Activated CD4-positive, alpha-beta memory T cell treated with anti-CD3 and anti-CD28 coated beads, Interleukin-2, amount 10 ng/mL, durations not matched to agents 7 days and 5 days (primary cell): ENCODE results near the gene LDLRAD4. TPM values are rescaled to one million over a fixed set of nuclear protein-coding genes. Genes with fewer than 3 reads are reported as not detected.

Source experiments
- CTCF ChIA-PET: fragments of 350-600 bp; sonication (Branson Sonifier 250); formaldehyde crosslinking; loops from one replicate; lab custom pipeline; 2021; ENCODE audit warnings: antibody characterized with exemption, inconsistent platforms; lab: Charles Lee
- POLR2A ChIA-PET: fragments of 350-600 bp; sonication (Branson Sonifier 250); formaldehyde crosslinking; loops from one replicate; lab custom pipeline; 2021; ENCODE audit warnings: antibody characterized with exemption; lab: Charles Lee
- DNase-seq: peaks from one replicate; pipeline ENCODE4 v3.0.0-alpha.2; 2020
- H3K27ac Mint-ChIP-seq: one replicate; pipeline ENCODE4 v1.8.0; 2021; ENCODE audit warnings: mild to moderate bottlenecking, mixed read lengths
- H3K27me3 Mint-ChIP-seq: one replicate; pipeline ENCODE4 v1.8.0; 2021; ENCODE audit warnings: mixed read lengths
- H3K36me3 Mint-ChIP-seq: one replicate; pipeline ENCODE4 v1.8.0; 2021; ENCODE audit warnings: low read depth, mixed read lengths
- H3K4me1 Mint-ChIP-seq: one replicate; pipeline ENCODE4 v1.8.0; 2021; ENCODE audit warnings: mixed read lengths
- H3K4me3 Mint-ChIP-seq: one replicate; pipeline ENCODE4 v1.8.0; 2021; ENCODE audit warnings: mild to moderate bottlenecking, mixed read lengths
- H3K9me3 Mint-ChIP-seq: one replicate; pipeline ENCODE4 v1.8.0; 2021; ENCODE audit warnings: mixed read lengths
- total RNA-seq, 2 experiments: library from RNA; stranded (reverse); gene quantifications; one replicate each; pipeline ENCODE4 v1.2.3, GENCODE V29; 2021

Gene LDLRAD4
- total RNA-seq, 2 experiments from 2014 or later, result 19.1 to 22.4 TPM

- no peaks in the 10 kb centered on the region for H3K9me3 Mint-ChIP-seq
- peaks cover 8% of the 10 kb centered on the region for H3K4me1 Mint-ChIP-seq
- H3K36me3 Mint-ChIP-seq, result no peaks in the 10 kb centered on the region
- H3K27ac Mint-ChIP-seq, result no peak overlapping the region
- DNase-seq, result no peak
- no peaks in the 10 kb centered on the region for H3K27me3 Mint-ChIP-seq
- H3K4me3 Mint-ChIP-seq, result no peak overlapping the region
- ChIA-PET CTCF (no interaction called here), POLR2A (no interaction called here)
Observed at GRCh38 chr18:13448335-13448795, 229.8 kb downstream of the LDLRAD4 start.

- Mint-ChIP-seq H3K36me3 (no peaks in the 10 kb centered on the region), H3K4me3 (no peak overlapping the region), H3K4me1 (peaks cover 9% of the 10 kb centered on the region), H3K9me3 (no peaks in the 10 kb centered on the region), H3K27me3 (peaks cover 4% of the 10 kb centered on the region), H3K27ac (no peak overlapping the region)
- POLR2A ChIA-PET, result no interaction called here
- DNase-seq, result no peak
- CTCF ChIA-PET, result no interaction called here
Observed at GRCh38 chr18:13449651-13450050, 231.1 kb downstream of the LDLRAD4 start.

DNA sequence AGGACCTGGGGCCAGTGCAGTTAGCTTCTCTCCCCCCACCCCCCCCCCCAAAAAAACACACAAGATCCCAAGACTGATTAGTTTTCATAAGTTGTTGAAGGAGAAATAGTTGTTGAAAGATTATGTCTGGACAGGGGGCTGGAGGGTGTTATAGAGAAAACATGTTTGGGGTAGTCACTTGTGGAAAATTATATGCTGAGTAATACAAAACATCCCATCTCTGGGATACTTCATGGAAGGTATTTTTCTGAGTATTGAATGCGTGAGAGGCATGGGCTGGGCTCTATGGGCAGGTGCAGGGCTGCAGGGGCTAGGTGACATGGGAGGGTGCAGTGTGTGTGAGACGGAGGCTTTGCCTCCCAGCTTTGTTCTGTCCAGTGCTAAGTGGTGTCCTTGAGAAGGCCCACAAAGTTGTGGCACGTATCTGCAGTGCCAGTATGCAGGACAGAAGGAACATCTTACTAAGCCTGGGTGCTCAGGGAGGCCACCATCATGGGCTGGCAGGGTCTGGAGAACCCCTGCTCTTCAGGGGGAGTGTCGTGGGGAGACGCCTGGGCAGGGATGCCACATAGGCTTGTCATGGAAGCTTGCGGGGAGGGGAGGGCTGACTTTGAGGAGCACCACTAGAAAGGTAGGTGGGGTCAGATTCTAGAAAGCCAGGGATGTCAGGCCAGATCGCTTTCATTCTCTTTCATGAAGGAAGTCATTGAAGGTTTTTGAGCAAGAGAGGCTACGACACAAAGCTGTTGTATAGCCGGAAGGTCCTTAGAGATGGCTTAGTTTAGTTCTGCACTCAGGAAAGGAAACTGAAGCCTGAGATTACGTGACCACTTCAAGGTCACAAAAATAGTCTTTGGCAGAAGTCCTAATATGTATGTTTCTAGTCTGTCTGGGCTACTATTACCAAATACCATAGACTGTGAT, 232.0 kb downstream of the LDLRAD4 start:
- Mint-ChIP-seq H3K4me3 (no peak overlapping the region), H3K9me3 (no peaks in the 10 kb centered on the region), H3K36me3 (no peaks in the 10 kb centered on the region), H3K27me3 (peaks cover 4% of the 10 kb centered on the region), H3K27ac (no peak overlapping the region), H3K4me1 (peaks cover 16% of the 10 kb centered on the region)
- ChIA-PET CTCF (no interaction called here), POLR2A (no interaction called here)
- DNase-seq, result no peak

DNA sequence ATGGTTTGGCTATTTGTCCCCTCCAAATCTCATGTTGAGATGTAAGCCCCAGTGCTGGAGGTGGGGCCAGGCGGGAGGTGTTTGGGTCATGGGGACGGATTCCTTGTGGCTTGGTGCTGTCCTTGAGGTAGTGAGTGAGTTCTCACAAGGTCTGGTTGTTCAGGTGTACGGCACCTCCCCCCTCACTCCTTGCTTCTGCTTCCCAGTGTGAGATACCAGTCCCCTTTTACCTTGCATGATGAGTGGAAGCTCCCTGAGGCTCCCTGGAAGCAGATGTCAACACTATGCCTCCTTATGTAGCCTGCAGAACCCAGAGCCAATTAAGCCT, 232.6 kb downstream of the LDLRAD4 start:
- Mint-ChIP-seq H3K36me3 (no peaks in the 10 kb centered on the region), H3K4me1 (peaks cover 22% of the 10 kb centered on the region), H3K9me3 (no peaks in the 10 kb centered on the region), H3K27me3 (peaks cover 4% of the 10 kb centered on the region), H3K4me3 (no peak overlapping the region), H3K27ac (no peak overlapping the region)
- DNase-seq, result no peak
- ChIA-PET CTCF (no interaction called here), POLR2A (interaction anchor here (1.1 kb wide), 1 partner anchor 12 kb away, joined by 3 read pairs; no protein-coding TSS in a partner anchor)

DNA sequence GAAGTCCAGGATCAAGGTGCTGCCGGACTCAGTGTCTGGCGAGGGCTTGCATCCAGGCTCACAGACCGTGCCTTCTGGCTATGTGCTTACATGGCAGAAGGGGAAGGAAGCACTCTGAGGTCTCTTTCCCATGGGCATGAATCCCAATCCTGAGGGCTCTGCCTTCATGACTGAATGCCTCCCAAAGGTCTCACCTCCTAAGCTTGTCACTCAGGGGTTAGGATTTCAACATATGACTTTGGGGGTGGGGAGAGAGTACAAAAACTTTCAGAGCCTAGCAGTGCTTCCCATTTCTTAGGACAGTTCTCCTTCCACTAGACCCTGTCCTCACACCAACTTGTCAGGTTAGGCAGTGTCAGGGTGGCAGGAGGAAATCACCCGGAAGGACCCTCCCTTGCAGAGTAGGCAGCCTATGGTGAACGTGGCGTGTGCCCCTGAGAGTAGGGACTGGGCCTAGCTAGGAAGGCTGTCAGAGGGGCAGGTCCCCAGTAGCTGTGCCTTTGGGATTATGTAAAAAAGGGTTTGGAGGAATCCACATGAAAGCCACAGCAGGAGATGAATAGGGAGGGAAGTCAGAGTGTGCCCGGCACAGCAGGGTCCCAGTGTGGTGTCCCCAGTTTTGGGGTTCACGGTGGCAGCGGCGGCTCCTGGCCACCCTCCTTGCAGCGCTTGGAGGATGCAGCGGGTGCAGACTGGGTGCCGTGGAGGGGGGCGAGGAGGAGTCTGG, 233.3 kb downstream of the LDLRAD4 start:
- CTCF ChIA-PET, result no interaction called here

DNA sequence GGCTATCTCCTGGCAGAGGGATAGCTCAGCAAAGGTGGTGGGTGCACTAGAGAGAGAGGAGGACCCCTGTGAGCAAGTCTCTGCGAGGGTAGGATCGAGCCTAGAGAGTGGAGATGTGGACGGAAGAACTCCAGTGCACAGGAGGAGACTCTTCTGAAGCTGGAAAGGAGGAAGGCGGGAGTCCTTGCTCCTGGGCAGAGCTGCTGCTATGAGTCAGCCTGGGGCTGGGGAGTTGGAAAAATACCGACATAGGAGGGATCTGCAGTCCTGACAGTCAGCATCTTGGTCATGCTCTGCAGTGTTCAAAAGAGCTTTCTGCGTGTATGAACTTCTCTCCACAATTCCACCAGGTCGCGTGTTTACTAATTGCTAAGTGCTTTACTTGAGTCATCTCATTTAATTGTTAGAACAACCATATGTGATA, 233.8 kb downstream of the LDLRAD4 start:
- ChIA-PET POLR2A (interaction anchor here (1.1 kb wide), 1 partner anchor 13 kb away, joined by 3 read pairs; no protein-coding TSS in a partner anchor), CTCF (no interaction called here)
- Mint-ChIP-seq H3K36me3 (no peaks in the 10 kb centered on the region), H3K4me3 (no peak overlapping the region), H3K4me1 (peaks cover 31% of the 10 kb centered on the region), H3K27me3 (peaks cover 4% of the 10 kb centered on the region), H3K9me3 (no peaks in the 10 kb centered on the region), H3K27ac (no peak overlapping the region)
- DNase-seq, result no peak

More for the DNA sequence above, 233.3 kb downstream of the LDLRAD4 start:
- no peak overlapping the region for H3K27ac Mint-ChIP-seq
- POLR2A ChIA-PET, result interaction anchor here (1.1 kb wide), 1 partner anchor 13 kb away, joined by 3 read pairs; no protein-coding TSS in a partner anchor
- no peak overlapping the region for H3K4me3 Mint-ChIP-seq
- no peaks in the 10 kb centered on the region for H3K9me3 Mint-ChIP-seq
- no peak for DNase-seq
- H3K36me3 Mint-ChIP-seq, result no peaks in the 10 kb centered on the region
- H3K4me1 Mint-ChIP-seq, result peaks cover 26% of the 10 kb centered on the region
- peaks cover 4% of the 10 kb centered on the region for H3K27me3 Mint-ChIP-seq

- Mint-ChIP-seq H3K27ac (no peak overlapping the region), H3K4me3 (no peak overlapping the region), H3K36me3 (peaks cover 5% of the 10 kb centered on the region), H3K9me3 (peaks cover 4% of the 10 kb centered on the region), H3K27me3 (peaks cover 4% of the 10 kb centered on the region), H3K4me1 (peaks cover 31% of the 10 kb centered on the region)
- ChIA-PET POLR2A (interaction anchor here (1.1 kb wide), 1 partner anchor 12 kb away, joined by 3 read pairs; no protein-coding TSS in a partner anchor), CTCF (no interaction called here)
- DNase-seq, result no peak
Observed at GRCh38 chr18:13452871-13453680, 234.5 kb downstream of the LDLRAD4 start.

DNA sequence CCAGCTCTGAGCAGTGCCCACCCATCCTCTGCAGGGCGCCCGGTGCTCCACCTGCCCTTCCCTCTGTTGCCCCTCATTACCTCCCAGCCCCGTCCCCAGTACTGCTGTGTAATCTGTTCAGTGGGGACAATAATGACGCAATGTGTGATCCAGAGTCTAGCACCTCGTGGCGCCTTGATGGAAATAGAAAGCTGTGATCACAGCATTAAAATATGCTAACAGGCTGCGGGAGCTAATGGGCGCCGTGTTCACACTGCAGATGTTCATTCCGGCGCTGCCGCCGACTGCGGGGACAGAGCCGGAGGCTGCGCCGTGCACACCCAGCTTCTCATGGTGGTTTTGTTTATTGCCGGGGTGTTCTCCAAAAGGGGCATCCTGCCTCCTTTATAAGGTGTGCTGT, 235.2 kb downstream of the LDLRAD4 start:
- H3K27me3 Mint-ChIP-seq, result peaks cover 4% of the 10 kb centered on the region
- DNase-seq, result no peak
- ChIA-PET CTCF (no interaction called here), POLR2A (interaction anchor here (1.1 kb wide), 1 partner anchor 11 kb away, joined by 3 read pairs; no protein-coding TSS in a partner anchor)
- no peak overlapping the region for H3K4me3 Mint-ChIP-seq
- H3K36me3 Mint-ChIP-seq, result peaks cover 10% of the 10 kb centered on the region
- H3K9me3 Mint-ChIP-seq, result peaks cover 10% of the 10 kb centered on the region
- no peak overlapping the region for H3K27ac Mint-ChIP-seq
- H3K4me1 Mint-ChIP-seq, result peaks cover 33% of the 10 kb centered on the region

GRCh38 chr18:13454363-13455150, 236.0 kb downstream of the LDLRAD4 start:
- Mint-ChIP-seq H3K9me3 (peaks cover 10% of the 10 kb centered on the region), H3K4me1 (peaks cover 33% of the 10 kb centered on the region), H3K27me3 (peaks cover 4% of the 10 kb centered on the region), H3K36me3 (peaks cover 10% of the 10 kb centered on the region), H3K4me3 (no peak overlapping the region), H3K27ac (no peak overlapping the region)
- POLR2A ChIA-PET, result no interaction called here
- CTCF ChIA-PET, result interaction anchor here (0.5 kb wide), 1 partner anchor 551 kb away, joined by 3 read pairs; no protein-coding TSS in a partner anchor
- no peak for DNase-seq

DNA sequence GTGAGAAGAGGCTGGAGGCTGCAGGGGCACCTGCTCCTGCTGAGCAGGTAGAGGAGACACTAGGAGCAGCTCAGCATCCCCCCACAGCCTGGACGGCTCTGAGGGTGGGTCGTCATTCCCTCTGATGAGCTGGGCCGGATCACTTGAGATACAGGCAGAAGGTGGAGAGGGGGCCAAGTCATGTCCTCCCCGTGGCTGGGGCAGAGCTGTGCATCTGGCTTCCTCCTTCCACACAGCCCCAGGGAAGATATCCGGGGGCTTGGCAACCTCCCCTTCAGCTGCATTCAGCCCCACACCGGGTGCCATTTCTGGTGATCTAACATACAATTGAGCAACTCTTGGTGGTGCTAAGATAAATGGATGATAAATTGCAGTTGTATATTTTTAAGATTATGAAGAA, 236.9 kb downstream of the LDLRAD4 start:
- peaks cover 33% of the 10 kb centered on the region for H3K4me1 Mint-ChIP-seq
- H3K27me3 Mint-ChIP-seq, result peaks cover 4% of the 10 kb centered on the region
- H3K27ac Mint-ChIP-seq, result peak overlapping the region; percentile 21
- DNase-seq, result no peak
- no peak overlapping the region for H3K4me3 Mint-ChIP-seq
- POLR2A ChIA-PET, result interaction anchor here (0.8 to 1.5 kb wide), 2 partner anchors 30 to 46 kb away, joined by 3 read pairs; no protein-coding TSS in a partner anchor
- CTCF ChIA-PET, result interaction anchor here (0.5 kb wide), 1 partner anchor 552 kb away, joined by 3 read pairs; no protein-coding TSS in a partner anchor
- peaks cover 10% of the 10 kb centered on the region for H3K9me3 Mint-ChIP-seq
- H3K36me3 Mint-ChIP-seq, result peaks cover 13% of the 10 kb centered on the region

GRCh38 chr18:13455960-13456481, 237.5 kb downstream of the LDLRAD4 start:
- peak; percentile 61 for DNase-seq
- peaks cover 31% of the 10 kb centered on the region for H3K4me1 Mint-ChIP-seq
- ChIA-PET POLR2A (interaction anchor here (0.8 to 1.5 kb wide), 2 partner anchors 31 to 46 kb away, joined by 3 read pairs; no protein-coding TSS in a partner anchor), CTCF (no interaction called here)
- peaks cover 4% of the 10 kb centered on the region for H3K27me3 Mint-ChIP-seq
- peaks cover 11% of the 10 kb centered on the region for H3K9me3 Mint-ChIP-seq
- H3K4me3 Mint-ChIP-seq, result peak overlapping the region; percentile 1
- peaks cover 13% of the 10 kb centered on the region for H3K36me3 Mint-ChIP-seq
- peak overlapping the region; percentile 21 for H3K27ac Mint-ChIP-seq
